HepG2 (cell line): ENCODE measurements around the gene MAT2A. TPM values are rescaled to one million over a fixed set of nuclear protein-coding genes. Genes with fewer than 3 reads are reported as not detected.

Experiments used
- ARNT ChIP-seq: fragments of 450-650 bp; IDR thresholded peaks from 2 replicates; pipeline ENCODE4 v1.6.1; 2017
- FOXJ3 ChIP-seq: sonication (generic); formaldehyde crosslinking; IDR thresholded peaks from 2 replicates; pipeline ENCODE4 v1.4.0; 2020; ENCODE audit warnings: missing genetic modification reagents, mild to moderate bottlenecking, borderline replicate concordance
- GTF2F1 ChIP-seq: fragments of 150-350 bp; IDR thresholded peaks from 2 replicates; pipeline ENCODE4 v1.6.1; 2014; ENCODE audit warnings: low read length
- HNRNPUL1 ChIP-seq: fragments of 200-400 bp; formaldehyde crosslinking; IDR thresholded peaks from 2 replicates; pipeline ENCODE4 v1.6.1; 2017; ENCODE audit warnings: low read depth, mild to moderate bottlenecking, low read length, moderate library complexity
- IKZF4 ChIP-seq: sonication (generic); formaldehyde crosslinking; IDR thresholded peaks from 2 replicates; pipeline ENCODE4 v1.5.1; 2020; ENCODE audit warnings: borderline replicate concordance, mild to moderate bottlenecking, low read depth, missing genetic modification reagents; ENCODE audit errors: not compliant biosample characterization
- MEF2D ChIP-seq: sonication (generic); formaldehyde crosslinking; IDR thresholded peaks from 2 replicates; pipeline ENCODE4 v1.5.1; 2020; ENCODE audit warnings: mild to moderate bottlenecking, missing genetic modification reagents
- RELA ChIP-seq: sonication (generic); formaldehyde crosslinking; IDR thresholded peaks from 2 replicates; pipeline ENCODE4 v1.4.0; 2020; ENCODE audit warnings: missing genetic modification reagents
- SNAI1 ChIP-seq: sonication (generic); formaldehyde crosslinking; IDR thresholded peaks from 2 replicates; pipeline ENCODE4 v1.5.0; 2020; ENCODE audit warnings: mild to moderate bottlenecking, missing genetic modification reagents, borderline replicate concordance
- ZBTB1 ChIP-seq: sonication (generic); formaldehyde crosslinking; IDR thresholded peaks from 2 replicates; pipeline ENCODE4 v1.4.0; 2020; ENCODE audit warnings: missing genetic modification reagents, borderline replicate concordance
- ZBTB7A ChIP-seq: sonication (generic); formaldehyde crosslinking; IDR thresholded peaks from 2 replicates; pipeline ENCODE4 v1.8.0; 2022; ENCODE audit warnings: mild to moderate bottlenecking, missing genetic modification reagents
- ZFX ChIP-seq: sonication (generic); formaldehyde crosslinking; IDR thresholded peaks from 2 replicates; pipeline ENCODE4 v1.4.0; 2020; ENCODE audit warnings: mild to moderate bottlenecking, low read depth, missing genetic modification reagents, moderate library complexity
- ZNF446 ChIP-seq: sonication (generic); formaldehyde crosslinking; IDR thresholded peaks from 2 replicates; pipeline ENCODE4 v1.5.0; 2020; ENCODE audit warnings: mild to moderate bottlenecking, missing genetic modification reagents
- ZNF670 ChIP-seq: sonication (generic); formaldehyde crosslinking; IDR thresholded peaks from 2 replicates; pipeline ENCODE4 v1.8.0; 2022; ENCODE audit warnings: mild to moderate bottlenecking, missing genetic modification reagents, borderline replicate concordance
- ZNF737 ChIP-seq: sonication (generic); formaldehyde crosslinking; IDR thresholded peaks from 2 replicates; pipeline ENCODE4 v1.5.0; 2020; ENCODE audit warnings: missing genetic modification reagents, mild to moderate bottlenecking, borderline replicate concordance
- polyA plus RNA-seq, 8 experiments: library from polyadenylated mRNA; depleted of rRNA in 3 of 8; stranded (reverse) in 7 of 8; unstranded in 1 of 8; fragments of >200 nt; fragmentation: Illumina TruSeq in 4 of 8; extraction: Trizol in 4 of 8; gene quantifications; 2 replicates each; pipeline versions ENCODE4 v1.2.1 to v1.2.3, GENCODE V29; 2011 to 2016; ENCODE audit warnings: low read depth in 4 of 8, missing spikeins in 1 of 8, mixed read lengths in 1 of 8; ENCODE audit not compliant: insufficient read depth in 1 of 8
- total RNA-seq, 5 experiments: library from RNA; depleted of rRNA; stranded (reverse); fragments of >200 nt; fragmentation: Illumina TruSeq; extraction: Trizol; gene quantifications; 2 replicates each; pipeline ENCODE4 v1.2.3, GENCODE V29; 2016; ENCODE audit warnings: low read depth in 1 of 5
- TF ChIP-seq, protein P1 (sequence below): sonication (generic); formaldehyde crosslinking; IDR thresholded peaks from 2 replicates; pipeline ENCODE4 v1.4.0; 2020; ENCODE audit warnings: mild to moderate bottlenecking, missing genetic modification reagents
- TF ChIP-seq, protein P2 (sequence below): sonication (generic); formaldehyde crosslinking; IDR thresholded peaks from 2 replicates; pipeline ENCODE4 v1.4.0; 2020; ENCODE audit warnings: missing genetic modification reagents
- TF ChIP-seq, protein P3 (sequence below): sonication (generic); formaldehyde crosslinking; IDR thresholded peaks from 2 replicates; pipeline ENCODE4 v1.4.0; 2020; ENCODE audit warnings: mild to moderate bottlenecking, low read depth, missing genetic modification reagents
- TF ChIP-seq, protein P4 (sequence below), 2 experiments: fragments of 450-650 bp in 1 of 2; sonication (generic) in 1 of 2; formaldehyde crosslinking; IDR thresholded peaks; 2 replicates each; pipeline versions ENCODE4 v1.5.0 to v1.8.0; 2020 to 2022; ENCODE audit warnings: mild to moderate bottlenecking in 1 of 2, missing genetic modification reagents in 1 of 2

Gene MAT2A
- total and polyA plus RNA-seq, 2 of the 13 experiments (the other 11 are each of a cell fraction or from before 2014, with no cell fraction given): 155 to 331 TPM

DNA sequence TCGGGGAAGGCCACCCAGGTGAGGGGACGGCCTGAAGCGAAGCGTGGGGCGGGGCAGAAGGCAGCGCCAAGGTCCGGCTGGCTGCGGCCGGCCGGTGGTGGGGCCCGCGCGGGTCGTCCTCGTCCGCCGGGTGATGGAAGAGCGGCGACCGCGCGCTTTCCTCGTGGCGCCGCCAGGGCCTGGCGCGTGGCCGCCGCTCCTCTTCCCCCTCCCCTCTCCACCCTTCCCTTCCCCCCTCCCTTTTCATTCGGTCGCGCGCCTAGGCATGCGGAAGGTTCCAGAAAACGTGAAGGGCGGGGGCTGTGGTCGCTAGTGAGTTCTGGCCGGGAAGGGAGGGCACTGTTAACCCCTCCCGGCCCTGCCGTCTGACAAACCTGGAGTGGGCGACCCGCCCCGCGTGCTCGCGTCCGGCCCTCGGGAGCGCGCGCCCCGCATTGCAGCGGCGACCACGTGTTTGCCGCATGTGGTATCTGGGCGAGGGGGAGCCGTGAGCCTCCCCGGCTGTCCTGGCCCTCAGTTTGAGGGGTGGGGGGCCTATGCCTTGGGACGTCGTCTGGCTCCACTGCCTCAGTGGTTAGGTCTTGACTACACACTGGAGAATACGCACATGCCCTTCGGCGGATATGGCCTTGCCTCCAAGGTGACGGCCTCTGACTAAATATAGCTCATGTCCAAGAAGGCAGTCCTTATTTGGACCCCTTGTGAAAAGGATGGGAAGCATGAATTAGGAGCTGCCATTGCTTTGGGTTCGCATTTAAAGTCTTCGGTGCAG is 579 bp downstream of the MAT2A start (continued):
- TF ChIP-seq, protein P1, sequence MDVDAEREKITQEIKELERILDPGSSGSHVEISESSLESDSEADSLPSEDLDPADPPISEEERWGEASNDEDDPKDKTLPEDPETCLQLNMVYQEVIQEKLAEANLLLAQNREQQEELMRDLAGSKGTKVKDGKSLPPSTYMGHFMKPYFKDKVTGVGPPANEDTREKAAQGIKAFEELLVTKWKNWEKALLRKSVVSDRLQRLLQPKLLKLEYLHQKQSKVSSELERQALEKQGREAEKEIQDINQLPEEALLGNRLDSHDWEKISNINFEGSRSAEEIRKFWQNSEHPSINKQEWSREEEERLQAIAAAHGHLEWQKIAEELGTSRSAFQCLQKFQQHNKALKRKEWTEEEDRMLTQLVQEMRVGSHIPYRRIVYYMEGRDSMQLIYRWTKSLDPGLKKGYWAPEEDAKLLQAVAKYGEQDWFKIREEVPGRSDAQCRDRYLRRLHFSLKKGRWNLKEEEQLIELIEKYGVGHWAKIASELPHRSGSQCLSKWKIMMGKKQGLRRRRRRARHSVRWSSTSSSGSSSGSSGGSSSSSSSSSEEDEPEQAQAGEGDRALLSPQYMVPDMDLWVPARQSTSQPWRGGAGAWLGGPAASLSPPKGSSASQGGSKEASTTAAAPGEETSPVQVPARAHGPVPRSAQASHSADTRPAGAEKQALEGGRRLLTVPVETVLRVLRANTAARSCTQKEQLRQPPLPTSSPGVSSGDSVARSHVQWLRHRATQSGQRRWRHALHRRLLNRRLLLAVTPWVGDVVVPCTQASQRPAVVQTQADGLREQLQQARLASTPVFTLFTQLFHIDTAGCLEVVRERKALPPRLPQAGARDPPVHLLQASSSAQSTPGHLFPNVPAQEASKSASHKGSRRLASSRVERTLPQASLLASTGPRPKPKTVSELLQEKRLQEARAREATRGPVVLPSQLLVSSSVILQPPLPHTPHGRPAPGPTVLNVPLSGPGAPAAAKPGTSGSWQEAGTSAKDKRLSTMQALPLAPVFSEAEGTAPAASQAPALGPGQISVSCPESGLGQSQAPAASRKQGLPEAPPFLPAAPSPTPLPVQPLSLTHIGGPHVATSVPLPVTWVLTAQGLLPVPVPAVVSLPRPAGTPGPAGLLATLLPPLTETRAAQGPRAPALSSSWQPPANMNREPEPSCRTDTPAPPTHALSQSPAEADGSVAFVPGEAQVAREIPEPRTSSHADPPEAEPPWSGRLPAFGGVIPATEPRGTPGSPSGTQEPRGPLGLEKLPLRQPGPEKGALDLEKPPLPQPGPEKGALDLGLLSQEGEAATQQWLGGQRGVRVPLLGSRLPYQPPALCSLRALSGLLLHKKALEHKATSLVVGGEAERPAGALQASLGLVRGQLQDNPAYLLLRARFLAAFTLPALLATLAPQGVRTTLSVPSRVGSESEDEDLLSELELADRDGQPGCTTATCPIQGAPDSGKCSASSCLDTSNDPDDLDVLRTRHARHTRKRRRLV (CRISPR knock-in tag): peak; percentile 87
- TF ChIP-seq ARNT: no peak
- TF ChIP-seq, protein P2, sequence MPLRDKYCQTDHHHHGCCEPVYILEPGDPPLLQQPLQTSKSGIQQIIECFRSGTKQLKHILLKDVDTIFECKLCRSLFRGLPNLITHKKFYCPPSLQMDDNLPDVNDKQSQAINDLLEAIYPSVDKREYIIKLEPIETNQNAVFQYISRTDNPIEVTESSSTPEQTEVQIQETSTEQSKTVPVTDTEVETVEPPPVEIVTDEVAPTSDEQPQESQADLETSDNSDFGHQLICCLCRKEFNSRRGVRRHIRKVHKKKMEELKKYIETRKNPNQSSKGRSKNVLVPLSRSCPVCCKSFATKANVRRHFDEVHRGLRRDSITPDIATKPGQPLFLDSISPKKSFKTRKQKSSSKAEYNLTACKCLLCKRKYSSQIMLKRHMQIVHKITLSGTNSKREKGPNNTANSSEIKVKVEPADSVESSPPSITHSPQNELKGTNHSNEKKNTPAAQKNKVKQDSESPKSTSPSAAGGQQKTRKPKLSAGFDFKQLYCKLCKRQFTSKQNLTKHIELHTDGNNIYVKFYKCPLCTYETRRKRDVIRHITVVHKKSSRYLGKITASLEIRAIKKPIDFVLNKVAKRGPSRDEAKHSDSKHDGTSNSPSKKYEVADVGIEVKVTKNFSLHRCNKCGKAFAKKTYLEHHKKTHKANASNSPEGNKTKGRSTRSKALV (CRISPR knock-in tag): no peak; the same call in 1 of the 2 replicates
- peak; percentile 67; the same call in 1 of the 2 replicates for TF ChIP-seq MEF2D (CRISPR knock-in tag)
- TF ChIP-seq FOXJ3 (CRISPR knock-in tag): 0 out of 2 replicates have a peak, but pooled peaks have one; percentile 11
- TF ChIP-seq, protein P3, sequence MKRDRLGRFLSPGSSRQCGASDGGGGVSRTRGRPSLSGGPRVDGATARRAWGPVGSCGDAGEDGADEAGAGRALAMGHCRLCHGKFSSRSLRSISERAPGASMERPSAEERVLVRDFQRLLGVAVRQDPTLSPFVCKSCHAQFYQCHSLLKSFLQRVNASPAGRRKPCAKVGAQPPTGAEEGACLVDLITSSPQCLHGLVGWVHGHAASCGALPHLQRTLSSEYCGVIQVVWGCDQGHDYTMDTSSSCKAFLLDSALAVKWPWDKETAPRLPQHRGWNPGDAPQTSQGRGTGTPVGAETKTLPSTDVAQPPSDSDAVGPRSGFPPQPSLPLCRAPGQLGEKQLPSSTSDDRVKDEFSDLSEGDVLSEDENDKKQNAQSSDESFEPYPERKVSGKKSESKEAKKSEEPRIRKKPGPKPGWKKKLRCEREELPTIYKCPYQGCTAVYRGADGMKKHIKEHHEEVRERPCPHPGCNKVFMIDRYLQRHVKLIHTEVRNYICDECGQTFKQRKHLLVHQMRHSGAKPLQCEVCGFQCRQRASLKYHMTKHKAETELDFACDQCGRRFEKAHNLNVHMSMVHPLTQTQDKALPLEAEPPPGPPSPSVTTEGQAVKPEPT (CRISPR knock-in tag): peak; percentile 85; the same call in 1 of the 2 replicates
- no peak for TF ChIP-seq GTF2F1
- TF ChIP-seq ZNF446 (CRISPR knock-in tag): no peak; the same call in 1 of the 2 replicates
- TF ChIP-seq SNAI1: peak; percentile 95
- peak; percentile 50; the same call in 1 of the 2 replicates for TF ChIP-seq ZNF737 (CRISPR knock-in tag)
- TF ChIP-seq ZBTB7A (CRISPR knock-in tag): peak; percentile 44; the same call in 1 of the 2 replicates
- no peak for TF ChIP-seq RELA (CRISPR knock-in tag)
- TF ChIP-seq IKZF4: peak; percentile 88
- 0 out of 2 replicates have a peak, but pooled peaks have one; percentile 12 for TF ChIP-seq HNRNPUL1
- TF ChIP-seq, protein P4, sequence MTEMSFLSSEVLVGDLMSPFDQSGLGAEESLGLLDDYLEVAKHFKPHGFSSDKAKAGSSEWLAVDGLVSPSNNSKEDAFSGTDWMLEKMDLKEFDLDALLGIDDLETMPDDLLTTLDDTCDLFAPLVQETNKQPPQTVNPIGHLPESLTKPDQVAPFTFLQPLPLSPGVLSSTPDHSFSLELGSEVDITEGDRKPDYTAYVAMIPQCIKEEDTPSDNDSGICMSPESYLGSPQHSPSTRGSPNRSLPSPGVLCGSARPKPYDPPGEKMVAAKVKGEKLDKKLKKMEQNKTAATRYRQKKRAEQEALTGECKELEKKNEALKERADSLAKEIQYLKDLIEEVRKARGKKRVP (CRISPR knock-in tag; IDR thresholded peaks at IDR 0.05): peak in 1 of 2 experiments; percentile 12; a peak in 1 of 4 replicates
- TF ChIP-seq ZFX (CRISPR knock-in tag): peak; percentile 77
- peak; percentile 73; the same call in 1 of the 2 replicates for TF ChIP-seq ZNF670
- no peak for TF ChIP-seq ZBTB1 (CRISPR knock-in tag)
